CD1c-positive myeloid dendritic cell (primary cell): Measurements from ENCODE around the gene ADAM12.

Experiments used
- DNase-seq: peaks from one replicate; pipeline ENCODE4 v3.0.0-alpha.2; 2016; ENCODE audit errors: extremely low spot score

The ADAM12 gene

GRCh38 chr10:126214021-126214420 lies 174.3 kb downstream of the ADAM12 start:
- DNase-seq, result no peak

GRCh38 chr10:126212738-126213137 lies 175.5 kb downstream of the ADAM12 start:
- DNase-seq, result no peak

- DNase-seq, result no peak
These were observed 178.1 kb downstream of the ADAM12 start for GRCh38 chr10:126210051-126210651.

- no peak for DNase-seq
These were observed 178.8 kb downstream of the ADAM12 start for GRCh38 chr10:126209451-126209850.

GRCh38 chr10:126208726-126209302 lies 179.5 kb downstream of the ADAM12 start:
- no peak for DNase-seq

GRCh38 chr10:126207851-126208250 lies 180.4 kb downstream of the ADAM12 start:
- no peak for DNase-seq

- no peak for DNase-seq
These were observed 180.9 kb downstream of the ADAM12 start for GRCh38 chr10:126207313-126207771.

- DNase-seq, result no peak
These were observed 182.6 kb downstream of the ADAM12 start for GRCh38 chr10:126205486-126206205.

GRCh38 chr10:126204320-126204719 lies 184.0 kb downstream of the ADAM12 start:
- no peak for DNase-seq

- DNase-seq, result no peak
These were observed 184.5 kb downstream of the ADAM12 start for GRCh38 chr10:126203746-126204145.

GRCh38 chr10:126201603-126202002 lies 186.7 kb downstream of the ADAM12 start:
- DNase-seq, result no peak

GRCh38 chr10:126199221-126199998 lies 188.9 kb downstream of the ADAM12 start:
- DNase-seq, result no peak

GRCh38 chr10:126198681-126199080 lies 189.6 kb downstream of the ADAM12 start:
- DNase-seq, result no peak

- DNase-seq, result no peak
These were observed 191.2 kb downstream of the ADAM12 start for GRCh38 chr10:126197036-126197543.

GRCh38 chr10:126196281-126196680 lies 192.0 kb downstream of the ADAM12 start:
- no peak for DNase-seq

GRCh38 chr10:126191192-126191591 lies 197.1 kb downstream of the ADAM12 start:
- DNase-seq, result no peak

- DNase-seq, result no peak
These were observed 199.5 kb downstream of the ADAM12 start for GRCh38 chr10:126188679-126189200.

GRCh38 chr10:126187399-126187798 lies 200.9 kb downstream of the ADAM12 start:
- no peak for DNase-seq

- no peak for DNase-seq
These were observed 201.5 kb downstream of the ADAM12 start for GRCh38 chr10:126186766-126187165.

GRCh38 chr10:126185676-126186447 lies 202.4 kb downstream of the ADAM12 start:
- DNase-seq, result no peak

- DNase-seq, result no peak
These were observed 206.7 kb downstream of the ADAM12 start for GRCh38 chr10:126181626-126182025.
